CD4-positive, alpha-beta memory T cell (primary cell): ENCODE measurements around the gene NOS1AP. TPM values are rescaled to one million over a fixed set of nuclear protein-coding genes. Genes with fewer than 3 reads are reported as not detected.
"Not testable (repeated sequence)": the region's sequence is repeated elsewhere in the genome, so short reads cannot be mapped to it uniquely, and the experiment has no call there.

Experiments used
- CTCF ChIA-PET: fragments of 350-600 bp; sonication (Branson Sonifier 250); formaldehyde crosslinking; loops from one replicate; lab custom pipeline; 2021; ENCODE audit warnings: inconsistent platforms; ENCODE audit not compliant: partially characterized antibody; lab: Charles Lee
- POLR2A ChIA-PET: fragments of 350-600 bp; sonication (Branson Sonifier 250); formaldehyde crosslinking; loops from one replicate; lab custom pipeline; 2021; ENCODE audit not compliant: partially characterized antibody; lab: Charles Lee
- DNase-seq, 5 donors: peaks; one replicate each; pipeline versions ENCODE4 v3.0.0 to v3.0.0-alpha.2; 2020 to 2022; ENCODE audit warnings: mixed read lengths in 1 of 5
- H3K27ac ChIP-seq: one replicate; pipeline ENCODE4 v1.7.0; 2013; ENCODE audit warnings: low read depth, low read length
- H3K27me3 ChIP-seq: 2 replicates; pipeline ENCODE4 v1.7.0; 2013; ENCODE audit warnings: mild to moderate bottlenecking, low read length, moderate library complexity; ENCODE audit not compliant: insufficient read depth
- H3K36me3 ChIP-seq: 2 replicates; pipeline ENCODE4 v1.7.0; 2013; ENCODE audit warnings: mild to moderate bottlenecking, low read length, moderate library complexity; ENCODE audit not compliant: insufficient read depth
- H3K4me1 ChIP-seq: 2 replicates; pipeline ENCODE4 v1.7.0; 2013; ENCODE audit warnings: mild to moderate bottlenecking, low read length, moderate library complexity; ENCODE audit not compliant: insufficient read depth
- H3K4me3 ChIP-seq, 2 donors: one replicate each; pipeline ENCODE4 v1.7.0; 2013; ENCODE audit warnings: low read length in 2 of 2, mild to moderate bottlenecking in 1 of 2
- H3K9me3 ChIP-seq, 2 donors: one replicate each; pipeline ENCODE4 v1.7.0; 2013; ENCODE audit warnings: low read length in 2 of 2, control low read depth in 1 of 2; ENCODE audit not compliant: control insufficient read depth in 1 of 2
- H3K27ac Mint-ChIP-seq, 7 donors: one replicate each; pipeline ENCODE4 v1.8.0; 2020 to 2021; ENCODE audit warnings: mixed read lengths in 7 of 7, mild to moderate bottlenecking in 6 of 7, inconsistent platforms in 3 of 7, moderate library complexity in 3 of 7
- H3K27me3 Mint-ChIP-seq, 2 donors: one replicate each; pipeline ENCODE4 v1.8.0; 2020 to 2021; ENCODE audit warnings: mixed read lengths in 2 of 2
- H3K36me3 Mint-ChIP-seq, 2 donors: one replicate each; pipeline ENCODE4 v1.8.0; 2020 to 2021; ENCODE audit warnings: mixed read lengths in 2 of 2, inconsistent platforms in 1 of 2, mild to moderate bottlenecking in 1 of 2
- H3K4me1 Mint-ChIP-seq, 4 donors: one replicate each; pipeline ENCODE4 v1.8.0; 2020 to 2021; ENCODE audit warnings: mixed read lengths in 4 of 4, mild to moderate bottlenecking in 1 of 4
- H3K4me3 Mint-ChIP-seq, 8 donors: one replicate each; pipeline ENCODE4 v1.8.0; 2020 to 2021; ENCODE audit warnings: mixed read lengths in 8 of 8, mild to moderate bottlenecking in 7 of 8, moderate library complexity in 6 of 8, inconsistent platforms in 3 of 8
- H3K9me3 Mint-ChIP-seq, 8 donors: one replicate each; pipeline ENCODE4 v1.8.0; 2020 to 2021; ENCODE audit warnings: mixed read lengths in 8 of 8, mild to moderate bottlenecking in 5 of 8, inconsistent platforms in 3 of 8, moderate library complexity in 1 of 8
- intact Hi-C: fragments of 100-400 bp; cut with micrococcal nuclease; formaldehyde crosslinking; loops from one replicate; pipeline ENCODE4 v1.15.1; 2023
- polyA plus RNA-seq, 2 donors: library from polyadenylated mRNA; unstranded; fragments of 300-500 nt; fragmentation: Illumina TruSeq; gene quantifications; one replicate each; pipeline ENCODE4 v1.2.3, GENCODE V29; 2021
- total RNA-seq, 2 experiments: library from RNA; stranded (reverse); gene quantifications; one replicate each; pipeline ENCODE4 v1.2.3, GENCODE V29; 2021

NOS1AP gene
- total and polyA plus RNA-seq, 4 experiments from 2014 or later: not detected

GRCh38 chr1:162075862-162076261, 6.4 kb downstream of the NOS1AP start:
- Mint-ChIP-seq H3K27ac (no peak overlapping the region), H3K4me1 (peaks cover 0 to 5% (median 1%) of the 10 kb centered on the region in 4 donors), H3K9me3 (no peaks in the 10 kb centered on the region), H3K4me3 (no peak overlapping the region), H3K27me3 (peaks cover 32 to 63% of the 10 kb centered on the region in 2 donors), H3K36me3 (no peaks in the 10 kb centered on the region)
- no peak overlapping the region for H3K4me3 ChIP-seq
- H3K27me3 ChIP-seq: peaks cover 10% of the 10 kb centered on the region
- H3K36me3 ChIP-seq: no peaks in the 10 kb centered on the region
- no peaks in the 10 kb centered on the region for H3K9me3 ChIP-seq
- POLR2A ChIA-PET: no interaction called here
- H3K4me1 ChIP-seq: peaks cover 1% of the 10 kb centered on the region
- no peak for DNase-seq
- CTCF ChIA-PET: no interaction called here
- H3K27ac ChIP-seq: no peak overlapping the region
- intact Hi-C loops: no loop called here

GRCh38 chr1:162077648-162078299, 8.3 kb downstream of the NOS1AP start:
- H3K27me3 Mint-ChIP-seq: peaks cover 24 to 56% of the 10 kb centered on the region in 2 donors
- POLR2A ChIA-PET: no interaction called here
- no peaks in the 10 kb centered on the region for H3K4me1 Mint-ChIP-seq
- CTCF ChIA-PET: no interaction called here
- Histone ChIP-seq H3K27ac (no peak overlapping the region), H3K4me3 (no peak overlapping the region), H3K36me3 (no peaks in the 10 kb centered on the region), H3K27me3 (no peaks in the 10 kb centered on the region), H3K9me3 (no peaks in the 10 kb centered on the region), H3K4me1 (no peaks in the 10 kb centered on the region)
- DNase-seq: no peak
- peaks cover 0 to 4% (median 0%) of the 10 kb centered on the region in 8 donors for H3K9me3 Mint-ChIP-seq
- H3K36me3 Mint-ChIP-seq: no peaks in the 10 kb centered on the region
- intact Hi-C loops: no loop called here
- H3K4me3 Mint-ChIP-seq: no peak overlapping the region
- H3K27ac Mint-ChIP-seq: no peak overlapping the region

GRCh38 chr1:162079030-162079429, 9.5 kb downstream of the NOS1AP start:
- Histone ChIP-seq H3K9me3 (peaks cover 0 to under 1% of the 10 kb centered on the region in 2 donors), H3K4me3 (no peak overlapping the region), H3K4me1 (no peaks in the 10 kb centered on the region), H3K36me3 (no peaks in the 10 kb centered on the region), H3K27ac (no peak overlapping the region), H3K27me3 (no peaks in the 10 kb centered on the region)
- Mint-ChIP-seq H3K4me3 (no peak overlapping the region), H3K36me3 (no peaks in the 10 kb centered on the region), H3K27me3 (peaks cover 25 to 51% of the 10 kb centered on the region in 2 donors), H3K4me1 (no peaks in the 10 kb centered on the region), H3K9me3 (peaks cover 0 to 6% (median 2%) of the 10 kb centered on the region in 8 donors), H3K27ac (no peak overlapping the region)
- no peak for DNase-seq
- intact Hi-C loops: no loop called here
- CTCF ChIA-PET: no interaction called here
- POLR2A ChIA-PET: no interaction called here

GRCh38 chr1:162080472-162081015, 11.1 kb downstream of the NOS1AP start:
- H3K9me3 Mint-ChIP-seq: peaks cover 0 to 10% (median 5%) of the 10 kb centered on the region in 8 donors
- POLR2A ChIA-PET: no interaction called here
- no peaks in the 10 kb centered on the region for H3K27me3 ChIP-seq
- peaks cover 0 to 4% of the 10 kb centered on the region in 2 donors for H3K9me3 ChIP-seq
- no peaks in the 10 kb centered on the region for H3K36me3 Mint-ChIP-seq
- no peak for DNase-seq
- CTCF ChIA-PET: no interaction called here
- no peak overlapping the region for H3K4me3 ChIP-seq
- H3K4me1 ChIP-seq: no peaks in the 10 kb centered on the region
- no peak overlapping the region for H3K27ac ChIP-seq
- no peaks in the 10 kb centered on the region for H3K4me1 Mint-ChIP-seq
- H3K36me3 ChIP-seq: no peaks in the 10 kb centered on the region
- peaks cover 24 to 41% of the 10 kb centered on the region in 2 donors for H3K27me3 Mint-ChIP-seq
- no peak overlapping the region for H3K27ac Mint-ChIP-seq
- intact Hi-C loops: no loop called here
- no peak overlapping the region for H3K4me3 Mint-ChIP-seq

GRCh38 chr1:162081316-162081715, 11.8 kb downstream of the NOS1AP start:
- no peak overlapping the region for H3K4me3 ChIP-seq
- H3K27me3 ChIP-seq: no peaks in the 10 kb centered on the region
- peaks cover 0 to 4% of the 10 kb centered on the region in 2 donors for H3K9me3 ChIP-seq
- H3K27ac ChIP-seq: no peak overlapping the region
- POLR2A ChIA-PET: no interaction called here
- CTCF ChIA-PET: no interaction called here
- no peak overlapping the region for H3K4me3 Mint-ChIP-seq
- peaks cover 0 to 10% (median 5%) of the 10 kb centered on the region in 8 donors for H3K9me3 Mint-ChIP-seq
- no peak for DNase-seq
- H3K4me1 ChIP-seq: no peaks in the 10 kb centered on the region
- H3K36me3 ChIP-seq: no peaks in the 10 kb centered on the region
- no peaks in the 10 kb centered on the region for H3K4me1 Mint-ChIP-seq
- H3K27ac Mint-ChIP-seq: no peak overlapping the region
- H3K27me3 Mint-ChIP-seq: peaks cover 19 to 39% of the 10 kb centered on the region in 2 donors
- intact Hi-C loops: no loop called here
- no peaks in the 10 kb centered on the region for H3K36me3 Mint-ChIP-seq

- H3K4me1 ChIP-seq, intact Hi-C loops, CTCF ChIA-PET, DNase-seq, H3K4me3 ChIP-seq, POLR2A ChIA-PET, H3K4me1 Mint-ChIP-seq, H3K27me3 ChIP-seq, H3K9me3 ChIP-seq, H3K27ac ChIP-seq, H3K9me3 Mint-ChIP-seq, H3K4me3 Mint-ChIP-seq, H3K27ac Mint-ChIP-seq, H3K36me3 Mint-ChIP-seq, H3K36me3 ChIP-seq: not testable (repeated sequence)
- H3K27me3 Mint-ChIP-seq: peaks cover 19 to 39% of the 10 kb centered on the region in 2 donors
These were observed 12.6 kb downstream of the NOS1AP start for GRCh38 chr1:162082080-162082479.

- ChIA-PET CTCF (no interaction called here), POLR2A (no interaction called here)
- Histone ChIP-seq H3K27ac (no peak overlapping the region), H3K4me1 (no peaks in the 10 kb centered on the region), H3K4me3 (no peak overlapping the region), H3K27me3 (no peaks in the 10 kb centered on the region), H3K36me3 (no peaks in the 10 kb centered on the region), H3K9me3 (peaks cover 0 to 4% of the 10 kb centered on the region in 2 donors)
- Mint-ChIP-seq H3K4me1 (no peaks in the 10 kb centered on the region), H3K27ac (no peak overlapping the region), H3K4me3 (no peak overlapping the region), H3K36me3 (no peaks in the 10 kb centered on the region), H3K27me3 (peaks cover 15 to 32% of the 10 kb centered on the region in 2 donors), H3K9me3 (peaks cover 0 to 10% (median 5%) of the 10 kb centered on the region in 8 donors)
- intact Hi-C loops: no loop called here
- DNase-seq: no peak
These were observed 13.8 kb downstream of the NOS1AP start for GRCh38 chr1:162083273-162083672.
